Measurements from ENCODE around the gene LHX2.

LHX2 gene

DNA sequence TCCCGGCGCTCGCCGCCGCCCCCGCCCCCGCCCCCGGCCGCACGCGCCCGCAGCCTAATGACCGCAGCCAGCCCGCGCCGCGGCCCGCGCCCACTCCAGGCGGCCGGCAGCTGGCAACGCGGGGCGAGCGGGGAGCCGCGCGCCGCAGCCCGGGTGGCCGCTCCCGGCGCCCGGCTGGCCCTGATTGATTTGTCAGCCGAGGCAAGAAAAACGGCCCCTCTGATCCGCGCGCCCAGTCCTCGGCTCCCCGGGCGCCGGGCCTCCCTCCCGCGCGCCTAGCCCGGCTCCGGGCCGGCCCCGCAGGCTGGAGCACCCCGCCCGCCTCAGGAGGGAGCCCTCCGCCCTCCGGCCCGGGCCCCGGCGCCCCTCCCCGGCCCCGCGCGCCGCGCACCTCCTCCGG is 11.9 kb upstream of the LHX2 start:
- no peak for DNase-seq (ENCODE audit: low read depth in 2 of 2)

DNA sequence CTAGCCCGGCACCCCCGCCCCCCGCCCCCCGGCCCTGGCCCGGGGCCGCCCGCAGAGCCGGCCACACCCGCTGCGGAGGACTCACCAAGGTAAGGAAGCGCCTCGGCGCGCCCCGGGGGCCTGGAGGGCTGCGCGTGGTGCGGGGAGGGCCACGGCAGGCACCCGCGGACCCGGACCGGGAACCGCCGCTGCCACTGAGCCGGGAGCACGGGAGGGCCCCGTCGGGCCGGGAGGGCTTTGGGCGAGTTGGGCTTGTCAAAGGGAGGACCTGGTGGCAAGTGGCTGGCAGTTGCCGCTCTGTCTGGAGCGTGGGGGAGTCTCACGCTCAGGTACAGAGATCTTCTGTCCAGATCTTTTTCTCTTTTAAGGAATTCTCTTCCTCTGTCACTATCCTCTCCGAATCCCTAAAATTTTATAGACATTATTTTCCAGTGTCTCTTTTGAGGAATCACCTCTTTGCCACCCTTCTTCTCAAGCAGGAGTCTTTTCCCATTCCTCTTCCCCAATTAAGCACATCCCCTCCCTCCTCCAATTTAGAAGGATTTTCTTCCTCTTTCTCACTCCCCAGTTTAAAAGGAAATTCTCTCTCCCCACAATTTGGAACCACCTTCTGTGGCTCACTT is 11.3 kb upstream of the LHX2 start:
- no peak for DNase-seq (ENCODE audit: low read depth in 2 of 2)

DNA sequence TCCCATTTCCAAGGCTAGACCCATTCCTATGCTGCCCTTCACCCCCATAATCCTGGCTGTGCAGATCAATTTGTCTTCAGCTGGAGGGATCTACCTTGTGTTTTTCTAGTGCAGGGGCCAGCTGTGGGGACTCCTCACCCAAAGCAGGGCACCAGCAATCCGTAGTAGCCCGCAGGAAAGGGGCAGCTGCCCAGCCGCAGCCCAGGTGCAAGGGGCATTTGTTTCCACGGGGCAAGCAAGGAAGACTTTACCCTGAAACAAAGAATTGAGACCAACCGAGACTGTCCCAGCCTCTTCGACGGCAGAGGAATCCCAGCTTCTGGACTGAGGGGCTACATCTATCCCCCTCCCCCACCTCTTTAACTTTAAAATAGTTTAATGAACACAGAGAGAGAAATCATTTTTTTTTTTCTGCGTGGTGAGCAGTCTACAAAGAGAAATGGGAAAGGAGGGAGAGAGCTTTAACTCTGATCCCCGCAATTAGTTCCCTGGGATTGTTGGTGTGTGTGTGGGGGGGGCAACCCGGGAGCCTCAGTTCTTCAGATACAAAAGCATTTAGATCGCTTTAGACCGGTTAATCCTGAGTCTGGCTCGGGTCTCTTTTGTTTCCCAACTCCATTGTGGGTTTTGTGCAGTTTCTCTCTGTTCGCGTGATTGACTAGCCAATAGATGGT is 10.6 kb upstream of the LHX2 start:
- no peak for DNase-seq (ENCODE audit: low read depth in 2 of 2)

DNA sequence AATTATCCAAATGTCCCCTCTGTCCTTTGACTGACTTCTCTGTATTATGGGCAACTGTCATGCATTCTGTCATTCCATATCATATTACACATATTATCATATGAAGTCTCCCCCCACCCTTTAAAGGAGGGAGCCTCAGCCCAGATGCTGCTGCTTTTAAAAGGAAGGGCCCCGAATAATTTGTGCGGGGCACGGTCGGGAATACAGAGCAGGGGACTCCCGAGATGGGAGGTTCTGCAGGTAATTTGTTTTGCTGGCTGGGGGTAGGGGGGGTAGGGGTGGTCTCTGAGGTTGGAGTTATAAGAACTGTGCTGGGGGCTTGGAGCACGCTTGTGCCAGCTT is 10.1 kb upstream of the LHX2 start:
- no peak for DNase-seq (ENCODE audit: low read depth in 2 of 2)

DNA sequence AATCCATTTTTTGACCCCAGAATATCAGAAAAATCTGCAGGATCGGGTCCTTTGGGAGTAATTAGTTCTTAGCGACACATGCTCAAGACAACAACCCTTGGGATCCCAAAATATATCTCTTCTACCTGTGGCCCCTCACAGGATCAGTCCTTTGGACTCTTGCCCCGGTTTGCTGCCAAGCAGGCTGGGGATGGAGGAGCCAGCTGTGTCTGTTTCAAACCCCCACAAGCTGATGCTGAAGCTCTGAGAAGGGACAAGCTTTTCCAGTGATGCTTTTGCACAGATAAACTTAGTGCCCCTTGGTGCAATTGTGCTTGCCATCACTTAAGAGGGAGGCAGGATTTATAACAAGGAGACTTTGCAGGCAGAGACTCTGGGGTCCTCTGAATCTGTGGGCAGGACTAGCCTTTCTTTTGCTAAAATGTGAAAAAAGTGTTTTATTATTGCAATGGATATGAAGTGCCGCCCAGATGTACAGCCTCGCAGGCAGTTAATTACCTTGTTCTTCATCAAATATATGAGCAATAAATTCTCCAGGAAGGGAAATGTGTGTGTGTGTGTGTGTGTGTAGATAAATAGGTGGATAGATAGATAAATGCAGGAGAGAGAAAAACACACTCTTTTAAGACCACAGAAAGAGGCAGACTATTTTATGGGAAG is 9.6 kb upstream of the LHX2 start:
- DNase-seq (ENCODE audit: low read depth in 2 of 2): no peak

DNA sequence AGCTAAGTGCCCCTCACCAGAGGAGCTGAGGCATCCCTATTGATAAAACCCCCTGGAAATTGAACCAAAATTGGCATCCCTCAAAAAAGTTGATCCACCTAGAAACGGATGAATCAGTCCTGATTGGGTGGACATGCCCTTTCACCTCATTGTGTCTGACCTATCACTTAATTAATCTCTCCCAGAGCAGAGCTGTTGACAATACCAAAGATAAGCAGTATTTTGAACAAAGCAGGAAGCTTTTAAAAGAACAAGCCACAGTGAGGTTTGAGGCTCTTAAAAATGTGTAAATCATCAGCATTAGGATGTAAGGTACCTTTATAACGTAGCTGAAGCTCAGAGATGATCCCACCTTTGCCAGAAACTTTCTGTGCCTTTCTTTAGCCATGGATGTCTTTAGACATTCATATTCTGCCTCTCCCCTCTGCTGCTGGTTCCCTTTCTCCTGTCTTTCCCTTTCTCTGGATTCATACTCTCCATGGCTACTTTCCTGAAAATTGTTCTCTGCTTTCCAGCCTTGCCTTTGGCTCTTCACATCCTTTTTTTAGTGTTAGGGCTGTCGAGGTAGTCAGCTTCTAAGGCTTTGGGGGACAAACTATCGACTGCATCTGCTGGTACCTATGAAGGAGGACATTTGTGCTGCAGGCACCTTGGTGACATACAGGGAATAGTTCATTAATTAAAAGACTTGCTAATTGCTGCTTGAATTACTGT is 7.8 kb upstream of the LHX2 start:
- no peak for DNase-seq (ENCODE audit: low read depth in 2 of 2)

DNA sequence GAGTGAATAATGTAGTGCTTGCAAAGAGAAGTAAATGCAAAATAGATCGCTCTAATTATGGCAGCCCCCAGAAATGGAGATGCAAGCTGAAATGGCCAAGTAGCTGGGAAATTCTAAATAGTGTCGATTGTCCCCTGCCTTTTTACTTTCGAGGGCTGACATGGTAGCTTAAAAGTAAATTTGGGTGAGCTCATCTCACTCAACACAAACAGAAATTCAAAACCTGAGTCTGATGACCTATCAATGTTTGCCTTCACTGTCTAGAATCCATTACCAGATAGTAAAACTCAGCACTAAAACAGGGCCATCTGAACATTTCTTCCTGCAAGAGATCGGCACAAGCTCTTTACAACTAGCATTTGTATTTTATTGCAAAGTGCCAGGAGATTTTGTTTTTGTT is 7.0 kb upstream of the LHX2 start:
- DNase-seq (ENCODE audit: low read depth in 2 of 2): no peak

DNA sequence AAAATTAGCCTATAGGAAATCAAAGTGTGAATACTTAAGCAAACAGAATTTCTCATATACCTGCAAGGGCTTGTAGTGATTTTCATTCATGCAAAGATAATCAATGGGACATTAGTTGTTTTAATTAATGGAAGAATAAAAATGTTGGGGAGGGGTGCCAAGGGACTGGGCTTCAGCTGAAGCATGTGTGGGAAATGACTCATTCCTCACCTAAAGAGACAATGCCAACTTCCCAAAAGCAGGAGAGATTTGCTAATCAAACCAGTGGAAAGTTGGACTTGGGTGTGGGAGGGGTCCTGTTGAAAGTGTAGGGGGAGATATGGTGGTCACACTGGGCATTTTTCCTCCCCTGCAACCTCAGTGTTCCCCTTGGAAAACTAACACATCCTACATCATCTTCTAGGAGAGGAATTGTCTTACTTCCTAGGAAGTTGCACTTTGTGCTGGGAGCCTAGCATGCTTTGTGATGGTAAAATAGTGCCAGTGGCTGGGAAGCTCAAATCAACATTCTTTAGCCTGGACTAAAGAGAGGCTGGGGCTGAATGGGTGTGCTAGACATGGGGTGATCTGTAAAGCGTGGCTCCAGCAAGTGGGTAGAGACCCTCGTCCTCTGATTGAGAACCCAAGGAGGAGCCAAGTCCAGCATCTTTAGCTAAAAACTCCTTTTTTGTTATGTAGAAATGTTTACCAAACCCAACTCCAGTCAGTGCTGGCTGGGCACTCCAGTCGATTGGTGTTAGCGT is 6.4 kb upstream of the LHX2 start:
- no peak for DNase-seq (ENCODE audit: low read depth in 2 of 2)

DNA sequence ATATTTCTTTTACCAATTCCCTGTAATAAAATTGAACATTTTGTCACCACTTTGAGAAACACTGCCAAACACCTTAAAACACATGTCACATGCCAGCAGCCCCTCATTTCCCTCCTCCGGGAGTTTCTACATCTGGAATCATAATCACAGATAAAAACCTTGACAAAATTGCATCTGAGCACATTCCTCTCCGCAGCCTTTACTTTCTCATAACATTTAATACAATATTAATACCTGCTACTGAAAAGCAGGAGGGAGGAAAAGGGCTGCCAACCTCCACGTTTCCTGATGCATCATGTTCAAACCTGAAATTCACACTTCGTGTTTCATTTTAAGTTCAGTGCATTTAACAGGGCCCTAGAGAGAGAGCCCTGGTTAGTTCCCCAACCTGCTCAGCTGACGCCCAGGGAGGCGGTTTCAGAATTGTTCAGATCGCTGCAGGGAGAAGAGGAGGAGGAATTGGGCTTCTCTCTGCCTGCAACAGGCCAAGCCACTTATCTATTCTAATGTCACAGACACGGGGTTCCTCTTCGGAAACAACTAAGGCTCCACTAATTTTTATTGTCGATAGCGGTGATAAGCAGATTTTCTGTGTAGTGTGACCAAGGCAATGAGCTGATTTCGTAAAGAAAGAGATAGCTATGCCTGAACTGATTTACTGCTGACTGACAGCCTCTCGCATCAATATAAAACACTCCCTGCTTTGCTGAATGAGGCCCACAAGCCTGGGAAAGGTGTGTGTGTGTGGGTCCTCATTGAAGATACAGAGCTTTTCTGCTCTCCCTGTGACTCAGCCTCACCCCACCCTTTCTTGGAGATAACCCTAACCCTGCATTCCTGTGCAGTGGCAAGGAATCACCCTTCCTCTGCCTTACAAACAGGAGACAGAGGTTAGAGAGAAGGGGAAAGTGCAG is 4.9 kb upstream of the LHX2 start:
- no peak for DNase-seq (ENCODE audit: low read depth in 2 of 2)

DNA sequence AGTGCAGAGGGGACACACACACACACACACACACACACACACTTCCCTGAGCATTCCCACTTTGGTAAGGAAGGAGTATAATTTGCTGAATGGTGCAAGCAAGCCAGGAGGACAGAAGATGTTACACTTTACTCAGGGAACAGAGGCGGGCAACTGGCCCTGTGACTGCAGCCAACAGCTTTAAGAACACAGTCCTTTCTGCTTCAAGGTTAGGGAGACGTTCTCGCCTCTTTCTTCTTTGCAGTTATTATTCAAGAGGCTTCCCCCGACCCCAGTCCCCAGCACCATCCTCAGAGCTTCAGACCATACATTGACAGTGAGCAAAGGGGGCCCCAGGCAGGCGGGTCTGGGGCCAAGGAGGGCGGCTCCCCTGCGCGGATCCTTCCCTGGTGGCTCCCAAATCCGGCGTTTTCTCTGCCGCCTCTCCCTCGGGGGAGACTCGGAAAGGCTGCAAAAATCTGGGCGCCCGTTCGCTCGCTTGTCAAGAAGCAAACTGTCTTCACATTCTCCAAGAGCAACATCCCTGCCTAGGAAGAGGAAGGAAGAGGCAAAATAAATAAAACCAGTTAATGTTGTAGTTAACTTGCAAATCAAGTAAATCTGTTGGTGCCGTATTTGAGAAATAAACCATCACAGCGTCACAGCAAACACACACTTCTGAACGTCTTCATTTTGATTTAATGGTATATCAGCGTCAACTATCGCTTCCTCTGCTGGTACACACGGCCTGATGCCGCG is 3.8 kb upstream of the LHX2 start:
- DNase-seq (ENCODE audit: low read depth in 2 of 2): no peak

DNA sequence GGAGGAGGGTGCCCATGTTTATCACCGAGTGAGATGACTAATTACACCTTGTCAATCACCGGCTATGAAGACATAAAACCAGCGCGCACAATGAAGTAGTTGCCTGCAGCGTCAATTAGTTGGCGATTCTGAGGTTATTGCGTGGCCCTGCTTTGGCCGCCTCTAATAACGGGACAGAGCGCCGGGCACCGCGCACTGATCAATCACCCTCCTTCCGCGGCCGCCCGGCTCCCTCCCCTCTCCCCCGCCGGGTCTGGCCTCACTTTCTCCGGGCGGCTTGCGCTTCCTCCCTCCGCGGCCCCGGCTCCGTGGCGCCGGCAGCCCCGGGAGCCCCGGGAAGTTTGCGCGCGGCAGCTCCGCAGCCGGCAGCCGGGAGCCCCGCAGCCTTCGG is 3.3 kb upstream of the LHX2 start:
- no peak for DNase-seq (ENCODE audit: low read depth in 2 of 2)

DNA sequence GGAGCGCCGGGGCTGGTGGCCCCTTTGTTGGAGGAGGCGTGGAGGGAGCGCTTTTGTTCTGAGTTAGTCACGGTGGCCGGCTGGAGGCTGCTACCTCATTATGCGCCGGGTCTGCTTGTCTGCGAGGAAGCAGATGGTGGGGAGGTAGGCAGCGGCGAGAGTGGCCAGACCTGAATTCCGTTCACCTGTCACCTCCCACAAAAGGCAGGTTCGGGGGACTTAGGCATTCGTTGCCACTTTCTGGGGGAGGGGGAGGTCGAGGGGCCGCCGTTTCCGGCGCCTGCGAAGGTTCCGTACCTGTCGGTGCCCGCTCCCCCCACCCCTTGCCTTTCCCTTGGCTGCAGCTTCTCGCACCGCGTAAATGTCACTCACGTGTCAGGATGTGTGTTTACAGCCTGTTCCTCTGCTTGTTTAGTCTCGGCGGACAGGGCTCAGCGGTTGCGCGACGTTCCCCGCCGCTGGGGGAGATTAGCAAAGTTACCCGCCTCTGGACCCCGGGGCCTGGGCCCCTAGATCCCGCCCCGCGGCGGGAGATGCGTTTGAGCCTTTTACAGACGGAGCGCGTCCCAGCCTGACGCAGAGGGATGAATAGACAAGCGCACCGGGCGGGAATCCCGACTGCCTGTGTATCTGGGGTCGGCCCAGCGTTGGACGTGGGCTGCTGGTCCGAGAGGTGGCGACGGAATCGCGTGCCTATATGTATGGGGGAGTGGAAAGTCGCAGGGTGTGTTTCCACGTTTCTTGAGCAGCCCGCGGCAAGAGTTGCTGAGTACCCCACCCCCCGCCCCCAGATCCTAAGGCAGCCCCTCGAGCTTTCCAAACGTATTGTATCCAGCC is 2.7 kb upstream of the LHX2 start:
- no peak for DNase-seq (ENCODE audit: low read depth in 2 of 2)

DNA sequence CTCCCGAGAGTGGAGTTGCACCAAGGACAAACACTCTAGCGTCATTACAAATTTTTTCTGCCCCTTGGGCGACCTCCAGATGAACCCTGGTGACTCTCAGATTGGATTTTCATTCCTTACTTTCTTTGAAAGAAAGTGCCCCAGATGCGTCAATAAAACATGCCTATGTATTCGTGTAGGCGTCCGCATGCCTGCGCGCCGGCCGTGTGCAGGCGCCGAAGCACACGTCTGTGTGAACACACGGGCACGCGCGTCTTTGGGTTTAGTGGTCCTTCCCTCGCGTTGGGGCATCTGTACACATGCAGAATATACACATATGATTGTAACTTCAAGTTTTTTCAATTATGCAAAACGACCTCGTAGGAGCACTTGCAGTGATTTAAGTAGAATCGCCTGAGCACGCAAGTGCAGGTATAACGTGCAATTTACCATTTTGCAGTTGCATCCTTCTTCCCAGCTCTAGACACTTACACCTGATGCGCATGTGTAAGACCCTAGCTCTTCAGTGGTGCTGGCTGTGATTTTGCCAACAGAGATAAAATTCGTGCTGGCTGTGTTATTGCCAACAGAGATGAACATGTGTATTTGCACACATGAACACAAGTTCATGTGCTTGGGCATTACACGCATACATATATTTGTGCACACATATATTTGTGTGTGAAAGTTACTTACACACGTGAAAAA is 1.9 kb upstream of the LHX2 start:
- no peak for DNase-seq (ENCODE audit: low read depth in 2 of 2)

DNA sequence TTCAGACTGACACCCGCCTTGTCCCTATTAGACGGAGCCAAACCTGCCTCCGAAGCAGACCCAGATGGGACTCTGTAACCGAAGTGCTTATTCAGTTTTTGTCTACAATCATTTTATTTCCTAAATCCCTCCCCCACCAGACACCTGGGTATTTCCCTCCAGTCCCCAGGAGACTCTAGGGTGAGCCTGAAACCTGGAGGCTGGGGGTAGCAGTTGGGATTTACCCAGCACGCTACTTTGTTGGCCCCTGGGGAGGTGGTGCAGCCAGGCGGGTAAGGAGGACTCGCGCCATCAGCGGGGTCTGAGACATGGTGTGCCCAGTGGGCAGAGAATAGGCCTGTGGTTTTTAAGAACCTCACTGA is 1.3 kb upstream of the LHX2 start:
- no peak for DNase-seq (ENCODE audit: low read depth in 2 of 2)

DNA sequence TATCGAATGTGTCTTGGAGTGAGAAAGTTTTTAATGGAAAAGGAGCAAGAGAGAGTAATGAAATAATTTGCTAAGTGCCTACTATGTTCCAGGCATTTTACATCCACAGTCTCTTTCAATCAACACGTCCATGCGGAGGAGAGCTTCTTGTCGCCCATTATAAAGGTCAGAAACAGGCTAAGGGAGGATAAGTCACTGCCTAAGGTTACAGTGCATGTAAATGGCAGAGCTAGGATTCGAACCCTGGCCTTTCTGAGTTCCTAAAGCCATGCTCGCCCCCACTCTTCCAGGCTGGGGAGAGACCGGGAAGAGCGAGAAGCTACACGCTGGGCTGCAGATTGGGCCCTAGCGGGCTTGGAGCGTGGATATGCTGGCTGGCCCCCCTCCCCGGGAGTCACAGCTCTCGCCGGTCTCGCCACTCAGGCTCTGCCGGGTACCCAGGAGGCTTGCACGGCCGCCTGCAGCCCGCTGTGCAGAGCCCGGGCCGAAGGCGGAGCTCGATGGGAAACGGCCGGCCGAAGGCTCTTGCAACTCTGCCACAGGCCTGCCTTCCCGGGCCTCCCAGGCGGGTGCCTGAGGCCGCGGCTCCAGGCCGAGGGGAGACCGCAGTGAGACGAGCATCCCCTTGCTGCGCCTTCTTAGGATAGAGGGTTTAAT is 775 bp upstream of the LHX2 start:
- no peak for DNase-seq (ENCODE audit: low read depth in 2 of 2)

DNA sequence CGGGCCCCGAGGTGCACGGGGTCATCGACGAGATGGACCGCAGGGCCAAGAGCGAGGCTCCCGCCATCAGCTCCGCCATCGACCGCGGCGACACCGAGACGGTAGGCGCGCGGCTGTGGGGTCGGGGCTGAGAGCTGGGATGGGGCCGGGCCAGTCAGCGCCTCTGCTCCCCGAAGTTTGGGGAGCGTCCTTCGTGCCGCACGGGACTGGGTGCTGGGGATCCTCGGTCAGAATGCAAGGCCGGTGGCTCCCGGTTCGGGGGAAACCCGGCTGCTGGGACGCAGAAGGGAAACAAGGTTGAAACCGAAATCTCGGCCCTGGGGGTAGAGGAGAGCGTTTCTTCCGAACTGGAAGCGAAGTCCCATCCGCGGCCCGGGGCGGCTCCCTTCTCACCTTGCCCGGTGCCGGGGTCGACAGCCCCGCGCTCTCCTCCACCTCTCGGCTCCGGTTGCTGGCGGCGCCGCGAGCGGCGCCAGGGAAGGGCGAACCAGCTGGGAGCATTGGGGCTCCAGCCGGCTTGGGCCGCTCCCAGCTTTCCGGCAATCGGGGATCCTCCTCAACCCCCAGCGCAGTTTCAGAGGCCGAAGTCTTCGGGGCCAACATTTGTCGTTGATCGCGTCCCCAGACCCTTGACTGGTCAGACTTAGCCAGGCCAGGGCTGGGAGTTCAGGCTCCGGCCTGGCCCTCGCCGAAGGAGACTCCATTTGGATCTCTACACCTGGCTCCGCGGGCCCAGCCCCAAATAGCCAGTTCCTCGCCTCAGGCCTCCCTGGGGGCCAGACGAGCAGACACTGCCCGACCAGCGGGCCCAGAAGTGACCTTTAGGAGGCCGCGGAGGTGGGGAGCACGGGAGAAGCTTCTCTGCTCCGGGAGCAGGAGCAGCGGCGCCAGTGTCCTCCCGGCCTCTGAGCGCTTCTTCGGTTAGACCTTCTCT is 1.1 kb downstream of the LHX2 start:
- no peak for DNase-seq (ENCODE audit: low read depth in 2 of 2)
